ENCODE data around the gene PHYKPL.

PHYKPL gene

DNA sequence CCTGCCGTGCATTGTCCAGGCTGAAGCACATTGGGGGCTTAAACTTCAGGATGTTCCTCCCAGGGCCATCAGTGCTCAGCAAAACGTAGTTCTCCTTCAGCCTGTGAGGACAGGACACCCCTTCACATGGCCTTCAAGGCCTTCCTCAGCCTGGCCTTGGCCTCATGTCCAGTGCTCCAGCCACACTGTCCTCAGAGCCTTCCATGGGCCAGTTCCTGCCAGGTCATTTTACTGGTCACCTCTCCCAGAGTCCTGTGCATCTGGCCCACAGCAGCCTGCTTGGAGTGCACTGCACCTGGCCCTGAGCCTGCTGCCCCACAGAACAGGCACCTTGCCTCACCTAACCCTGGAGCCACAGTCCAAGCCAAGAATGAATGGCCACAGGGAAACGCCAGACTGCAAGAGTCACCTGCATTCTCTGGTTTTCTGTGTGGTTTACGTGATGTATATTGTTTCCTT is 19.6 kb downstream of the PHYKPL start:
- Mint-ChIP-seq H3K4me3 (no peak overlapping the region), H3K27me3 (no peaks in the 10 kb centered on the region), H3K27ac (no peak overlapping the region), H3K4me1 (ENCODE audit: low read depth) (peaks cover 20% of the 10 kb centered on the region), H3K9me3 (ENCODE audit: low read depth) (no peaks in the 10 kb centered on the region), H3K36me3 (peaks cover 4% of the 10 kb centered on the region)

DNA sequence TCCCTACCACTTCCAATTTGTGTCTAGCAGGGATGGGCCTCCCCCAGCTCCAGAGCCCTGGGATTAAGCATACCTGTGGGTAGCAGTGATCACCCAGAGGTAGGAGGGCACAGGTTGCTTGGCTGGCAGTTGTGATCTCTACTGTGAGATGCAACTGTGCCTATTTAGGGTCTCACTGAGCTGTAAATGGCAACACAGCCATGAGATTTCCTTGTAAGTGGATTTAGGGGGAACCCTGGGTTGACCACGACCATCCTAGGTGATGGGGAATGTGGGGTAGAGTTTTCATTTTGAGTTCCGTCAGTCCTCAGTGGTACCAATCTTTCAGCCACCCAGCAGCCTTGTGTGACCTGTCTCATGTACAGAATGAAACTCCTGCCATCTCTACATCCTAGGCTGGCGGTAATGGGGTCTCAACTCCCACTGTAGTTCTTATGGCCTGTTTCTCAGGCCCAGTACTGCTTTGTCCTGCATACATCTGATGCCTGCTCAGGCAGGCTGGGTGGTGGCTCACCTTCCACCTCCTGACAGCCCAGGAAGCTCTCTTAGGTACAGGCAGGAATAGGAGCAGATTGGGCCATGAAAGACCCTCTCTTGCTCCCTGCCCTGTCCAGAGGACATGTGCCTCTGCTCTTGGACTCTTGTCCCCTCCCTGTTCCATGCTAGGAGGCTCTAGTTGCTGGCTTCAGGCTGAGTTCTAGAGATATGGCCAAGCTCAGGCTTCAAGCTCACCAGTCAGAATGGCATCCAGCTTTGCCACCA is 20.2 kb downstream of the PHYKPL start:
- Mint-ChIP-seq H3K9me3 (ENCODE audit: low read depth) (no peaks in the 10 kb centered on the region), H3K4me3 (no peak overlapping the region), H3K27ac (peak overlapping the region; percentile 58), H3K36me3 (peaks cover 6% of the 10 kb centered on the region), H3K4me1 (ENCODE audit: low read depth) (peaks cover 26% of the 10 kb centered on the region), H3K27me3 (no peaks in the 10 kb centered on the region)

GRCh38 chr5:178211095-178212048 is 21.2 kb downstream of the PHYKPL start:
- H3K36me3 Mint-ChIP-seq: peaks cover 10% of the 10 kb centered on the region

DNA sequence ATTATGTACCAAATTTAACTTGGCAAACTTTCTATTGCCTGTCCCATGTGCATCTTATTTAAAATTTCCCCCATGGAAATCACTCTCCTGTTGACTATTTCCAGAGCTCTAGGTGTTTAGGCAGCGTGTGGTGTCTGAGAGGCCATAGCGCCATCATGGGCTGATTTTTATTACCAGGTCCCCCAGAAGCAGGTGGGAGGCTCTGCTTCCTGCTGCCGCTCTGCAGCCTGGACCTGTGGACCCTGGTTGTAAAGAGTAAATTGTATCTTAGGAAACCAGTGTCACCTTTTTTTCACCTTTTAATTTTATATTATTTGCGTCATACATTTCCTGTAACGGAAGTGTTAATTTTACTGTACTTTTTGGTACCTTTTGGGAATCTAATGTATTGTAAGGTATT is 21.9 kb downstream of the PHYKPL start:
- H3K27me3 Mint-ChIP-seq: no peaks in the 10 kb centered on the region
- H3K27ac Mint-ChIP-seq: no peak overlapping the region
- H3K9me3 Mint-ChIP-seq (ENCODE audit: low read depth): no peaks in the 10 kb centered on the region
- no peak overlapping the region for H3K4me3 Mint-ChIP-seq
- peaks cover 15% of the 10 kb centered on the region for H3K36me3 Mint-ChIP-seq
- H3K4me1 Mint-ChIP-seq (ENCODE audit: low read depth): peaks cover 36% of the 10 kb centered on the region

More at GRCh38 chr5:178211095-178212048, 21.2 kb downstream of the PHYKPL start:
- Mint-ChIP-seq H3K9me3 (ENCODE audit: low read depth) (no peaks in the 10 kb centered on the region), H3K4me1 (ENCODE audit: low read depth) (peaks cover 34% of the 10 kb centered on the region), H3K27ac (peak overlapping the region; percentile 70), H3K27me3 (no peaks in the 10 kb centered on the region), H3K4me3 (no peak overlapping the region)

DNA sequence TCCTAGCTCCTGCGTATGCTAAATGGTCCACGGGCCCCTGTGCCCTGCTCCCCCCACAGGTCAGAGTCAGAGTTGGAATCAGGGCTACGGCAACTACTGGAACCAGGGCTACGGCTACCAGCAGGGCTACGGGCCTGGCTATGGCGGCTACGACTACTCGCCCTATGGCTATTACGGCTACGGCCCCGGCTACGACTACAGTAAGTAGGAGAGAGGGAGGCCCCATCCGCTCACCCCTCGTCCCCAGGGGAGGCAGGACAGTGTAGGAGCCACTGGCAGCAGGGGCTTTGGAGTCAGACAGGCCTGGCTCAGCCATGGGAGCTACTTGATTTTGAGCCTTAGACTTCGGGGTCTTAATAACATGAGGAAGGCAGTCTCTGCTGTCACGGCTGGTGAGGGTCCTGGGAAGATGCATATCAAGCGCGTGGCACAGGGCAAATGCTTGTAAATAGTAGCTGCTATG is 22.5 kb downstream of the PHYKPL start:
- peaks cover 15% of the 10 kb centered on the region for H3K36me3 Mint-ChIP-seq
- peaks cover 37% of the 10 kb centered on the region for H3K4me1 Mint-ChIP-seq (ENCODE audit: low read depth)
- no peaks in the 10 kb centered on the region for H3K27me3 Mint-ChIP-seq
- peak overlapping the region; percentile 66 for H3K27ac Mint-ChIP-seq
- no peaks in the 10 kb centered on the region for H3K9me3 Mint-ChIP-seq (ENCODE audit: low read depth)
- no peak overlapping the region for H3K4me3 Mint-ChIP-seq

GRCh38 chr5:178209334-178210072 is 23.1 kb downstream of the PHYKPL start:
- Mint-ChIP-seq H3K36me3 (peaks cover 15% of the 10 kb centered on the region), H3K9me3 (ENCODE audit: low read depth) (no peaks in the 10 kb centered on the region), H3K4me1 (ENCODE audit: low read depth) (peaks cover 32% of the 10 kb centered on the region), H3K27ac (peak overlapping the region; percentile 66), H3K27me3 (no peaks in the 10 kb centered on the region), H3K4me3 (no peak overlapping the region)

DNA sequence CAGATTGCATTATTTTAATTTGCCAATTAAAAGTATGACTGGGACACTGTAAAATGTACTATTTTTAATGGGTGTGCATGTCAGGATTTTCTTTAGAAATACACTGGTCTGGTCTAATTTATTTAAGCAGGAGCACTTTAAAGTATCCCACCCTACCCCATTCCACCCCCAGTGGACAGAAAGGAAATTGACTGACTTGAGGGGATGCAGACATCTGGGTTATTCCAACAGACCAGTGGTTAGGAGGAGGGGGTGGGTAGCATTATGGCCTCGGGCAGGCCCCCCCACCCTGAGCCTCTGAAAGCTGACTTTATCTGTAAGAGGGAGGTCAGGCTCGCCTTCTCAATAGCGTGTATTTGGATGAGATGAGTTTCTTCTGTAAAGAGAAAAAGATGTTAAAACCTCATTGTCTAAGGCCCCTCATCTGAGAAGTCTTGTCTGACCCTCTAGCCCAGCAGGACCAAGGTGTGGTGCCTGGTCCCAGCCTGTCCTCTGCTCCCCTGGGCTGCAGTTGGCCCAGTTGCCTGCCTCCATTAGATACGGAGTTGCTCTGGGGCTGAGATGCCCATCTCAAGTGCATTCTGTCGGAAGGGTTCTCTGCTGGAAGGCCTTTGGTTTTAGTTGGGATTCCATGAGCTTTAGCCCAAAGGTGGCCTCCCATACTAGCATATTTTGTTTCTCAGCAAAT is 23.9 kb downstream of the PHYKPL start:
- Mint-ChIP-seq H3K27me3 (no peaks in the 10 kb centered on the region), H3K4me3 (peak overlapping the region; percentile 97), H3K36me3 (peaks cover 17% of the 10 kb centered on the region), H3K9me3 (ENCODE audit: low read depth) (no peaks in the 10 kb centered on the region), H3K27ac (peak overlapping the region; percentile 41), H3K4me1 (ENCODE audit: low read depth) (peaks cover 33% of the 10 kb centered on the region)

GRCh38 chr5:178207917-178208280 is 24.7 kb downstream of the PHYKPL start:
- H3K4me1 Mint-ChIP-seq (ENCODE audit: low read depth): peaks cover 33% of the 10 kb centered on the region
- H3K27me3 Mint-ChIP-seq: no peaks in the 10 kb centered on the region
- peak overlapping the region; percentile 97 for H3K4me3 Mint-ChIP-seq
- H3K36me3 Mint-ChIP-seq: peaks cover 17% of the 10 kb centered on the region
- H3K27ac Mint-ChIP-seq: peak overlapping the region; percentile 92
- no peaks in the 10 kb centered on the region for H3K9me3 Mint-ChIP-seq (ENCODE audit: low read depth)

- Mint-ChIP-seq H3K9me3 (ENCODE audit: low read depth) (no peaks in the 10 kb centered on the region), H3K27me3 (no peaks in the 10 kb centered on the region), H3K4me1 (ENCODE audit: low read depth) (peaks cover 33% of the 10 kb centered on the region), H3K4me3 (peak overlapping the region; percentile 97), H3K27ac (peak overlapping the region; percentile 92), H3K36me3 (peaks cover 17% of the 10 kb centered on the region)
Observed at GRCh38 chr5:178207183-178207916, 25.3 kb downstream of the PHYKPL start.

DNA sequence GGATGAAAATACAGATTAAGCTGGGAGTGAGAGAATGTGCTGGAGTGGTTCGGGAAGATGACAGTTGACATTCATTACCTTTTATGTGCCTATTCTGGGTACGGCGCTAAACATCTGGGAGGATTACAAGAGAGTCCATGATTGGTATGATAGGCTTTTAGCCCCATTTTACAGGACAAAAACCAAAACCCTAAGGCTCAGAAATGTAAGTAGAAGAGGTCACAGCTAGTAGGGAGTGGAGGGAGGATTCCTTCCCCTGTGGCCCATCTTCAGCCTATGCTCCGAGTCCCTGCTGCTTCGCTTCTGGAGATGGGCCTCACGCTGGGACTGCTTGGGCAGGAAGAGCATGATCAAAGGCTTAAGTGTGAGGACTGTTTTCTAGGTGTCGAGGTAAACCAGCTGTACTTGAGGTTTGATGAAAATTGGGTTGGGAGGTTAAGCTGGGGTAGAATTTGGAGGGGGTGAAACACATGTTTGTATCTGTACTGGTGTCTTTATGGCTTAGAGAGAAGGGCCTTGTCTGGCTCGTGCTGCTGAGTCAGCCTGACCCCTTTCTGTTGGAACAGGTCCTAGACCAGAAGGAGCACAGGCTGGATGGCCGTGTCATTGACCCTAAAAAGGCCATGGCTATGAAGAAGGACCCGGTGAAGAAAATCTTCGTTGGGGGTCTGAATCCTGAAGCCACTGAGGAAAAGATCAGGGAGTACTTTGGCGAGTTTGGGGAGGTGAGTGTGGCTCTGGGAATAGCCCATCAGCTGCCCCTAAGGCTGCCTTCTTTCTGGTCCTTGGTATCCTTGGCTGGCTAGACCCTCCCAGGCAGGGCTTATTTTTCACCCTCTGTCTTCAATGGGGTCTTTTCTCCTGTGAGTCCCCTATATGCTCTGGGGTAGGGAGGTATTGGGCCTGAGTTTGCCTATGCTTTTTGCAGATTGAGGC is 26.2 kb downstream of the PHYKPL start:
- H3K4me3 Mint-ChIP-seq: peak overlapping the region; percentile 97
- H3K36me3 Mint-ChIP-seq: peaks cover 17% of the 10 kb centered on the region
- H3K4me1 Mint-ChIP-seq (ENCODE audit: low read depth): peaks cover 33% of the 10 kb centered on the region
- no peaks in the 10 kb centered on the region for H3K27me3 Mint-ChIP-seq
- H3K27ac Mint-ChIP-seq: peak overlapping the region; percentile 92
- no peaks in the 10 kb centered on the region for H3K9me3 Mint-ChIP-seq (ENCODE audit: low read depth)

DNA sequence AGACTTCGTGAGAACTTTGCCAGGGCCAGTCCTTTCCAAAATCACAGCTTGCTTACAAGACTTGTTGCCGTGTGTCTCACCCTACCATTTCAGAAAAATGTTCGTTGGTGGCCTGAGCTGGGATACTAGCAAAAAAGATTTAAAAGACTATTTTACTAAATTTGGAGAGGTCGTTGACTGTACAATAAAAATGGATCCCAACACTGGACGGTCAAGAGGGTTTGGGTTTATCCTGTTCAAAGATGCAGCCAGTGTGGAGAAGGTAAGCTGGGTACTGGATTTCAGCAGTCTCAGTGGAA is 26.9 kb downstream of the PHYKPL start:
- Mint-ChIP-seq H3K4me3 (peak overlapping the region; percentile 97), H3K9me3 (ENCODE audit: low read depth) (no peaks in the 10 kb centered on the region), H3K4me1 (ENCODE audit: low read depth) (peaks cover 33% of the 10 kb centered on the region), H3K27ac (peak overlapping the region; percentile 92), H3K36me3 (peaks cover 17% of the 10 kb centered on the region), H3K27me3 (no peaks in the 10 kb centered on the region)

DNA sequence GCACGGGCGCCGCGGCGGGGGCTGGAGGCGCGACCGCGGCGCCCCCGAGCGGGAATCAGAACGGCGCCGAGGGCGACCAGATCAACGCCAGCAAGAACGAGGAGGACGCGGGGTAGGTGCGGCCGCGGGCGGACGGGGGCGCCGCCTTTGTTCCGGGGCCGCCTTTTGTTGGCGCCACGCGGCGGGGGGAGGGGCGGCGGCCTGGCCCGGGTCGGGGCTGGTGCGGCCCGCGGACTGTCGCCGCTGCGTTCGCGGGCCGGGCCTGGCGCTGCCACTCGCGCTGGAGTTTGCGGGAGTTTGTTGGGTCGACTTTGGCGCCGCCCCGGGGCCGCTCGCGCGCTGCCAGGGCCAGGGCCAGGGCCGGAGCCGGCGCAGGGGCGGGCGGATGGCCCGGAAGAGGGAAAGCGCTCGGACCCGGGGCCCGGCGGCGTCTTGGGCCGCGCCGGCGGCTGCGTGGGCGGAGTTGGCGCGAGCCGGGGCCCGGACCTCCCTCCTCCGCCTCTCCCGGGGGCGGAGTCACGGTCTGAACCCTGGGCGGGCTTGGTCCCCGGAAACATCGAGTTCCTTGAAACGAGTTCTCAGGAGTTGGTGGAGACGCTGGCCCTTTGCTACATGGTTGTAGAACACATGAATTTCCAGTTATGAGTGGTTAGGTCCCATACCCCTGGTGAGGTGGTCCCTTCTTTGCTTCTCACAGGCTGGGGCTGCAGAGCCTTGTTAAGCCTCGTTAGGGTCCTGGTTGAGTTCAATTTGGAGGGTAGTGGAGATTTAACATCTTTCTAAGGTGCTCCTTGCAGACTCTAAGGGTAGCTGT is 27.5 kb downstream of the PHYKPL start:
- Mint-ChIP-seq H3K27me3 (no peaks in the 10 kb centered on the region), H3K9me3 (ENCODE audit: low read depth) (no peaks in the 10 kb centered on the region), H3K36me3 (peaks cover 17% of the 10 kb centered on the region), H3K4me1 (ENCODE audit: low read depth) (peaks cover 30% of the 10 kb centered on the region), H3K4me3 (peak overlapping the region; percentile 97), H3K27ac (peak overlapping the region; percentile 92)

Data from activated naive CD8-positive, alpha-beta T cell (primary cell).